ENCODE data around the gene TMEM253.

The TMEM253 gene

DNA sequence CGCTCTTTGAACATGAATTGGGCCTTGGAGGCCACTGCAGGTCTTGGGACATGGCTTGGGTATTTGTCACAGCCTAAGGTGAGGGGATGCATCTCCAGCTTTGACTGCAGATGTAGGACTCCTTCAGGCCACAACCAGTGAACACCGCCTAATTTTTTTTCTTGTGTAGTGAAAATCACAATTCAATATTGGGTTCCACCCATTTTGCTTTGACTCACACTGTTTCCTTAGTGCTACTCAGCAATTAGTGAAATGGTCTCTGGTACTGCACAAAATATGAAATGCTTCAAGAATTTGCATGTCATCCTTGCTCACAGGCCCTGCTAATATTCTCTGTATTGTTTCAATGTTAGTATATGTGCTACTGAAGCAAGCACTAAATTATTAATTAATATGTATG is 12.5 kb downstream of the TMEM253 start:
- no CpG with 5 or more reads among the region's 2 CpGs for WGBS (ENCODE audit: extremely low coverage, insufficient coverage, insufficient read length)
- Histone ChIP-seq H3K4ac (ENCODE audit: low read depth, low read length) (no peak overlapping the region), H3K4me1 (ENCODE audit: control insufficient read depth in 1 of 2, insufficient read depth in 2 of 2, low read length in 2 of 2) (no peaks in the 10 kb centered on the region), H3K79me1 (ENCODE audit: low read length) (no peaks in the 10 kb centered on the region), H3K79me2 (ENCODE audit: control insufficient read depth, insufficient read depth, low read length, poor library complexity) (no peaks in the 10 kb centered on the region), H3K36me3 (ENCODE audit: control insufficient read depth in 1 of 2, insufficient read depth in 2 of 2, low read length in 2 of 2) (no peaks in the 10 kb centered on the region), H3K14ac (ENCODE audit: low read length) (no peak overlapping the region), H2BK12ac (ENCODE audit: low read length) (no peak overlapping the region), H3K9ac (ENCODE audit: low read length) (no peak overlapping the region), H4K91ac (ENCODE audit: low read depth, low read length) (no peak overlapping the region), H2AFZ (ENCODE audit: insufficient read depth, low read length, poor library complexity) (no peak overlapping the region), H4K8ac (ENCODE audit: low read depth, low read length) (no peak overlapping the region), H3K27ac (ENCODE audit: low read depth, low read length) (no peak overlapping the region), H3K9me3 (ENCODE audit: insufficient read depth, low read depth, low read length) (no peaks in the 10 kb centered on the region), H4K12ac (ENCODE audit: low read depth, low read length) (no peak overlapping the region), H2BK120ac (ENCODE audit: insufficient read depth, low read length, poor library complexity) (no peak overlapping the region), H2AK5ac (ENCODE audit: low read length) (no peak overlapping the region), H3K18ac (ENCODE audit: low read length) (no peak overlapping the region), H3K4me2 (ENCODE audit: low read length) (no peak overlapping the region), H2BK5ac (ENCODE audit: low read depth, low read length, poor library complexity) (no peak overlapping the region), H3K4me3 (ENCODE audit: low read depth, low read length) (no peak overlapping the region), H3K23ac (ENCODE audit: low read length) (no peak overlapping the region), H3K27me3 (ENCODE audit: insufficient read depth, low read length) (no peaks in the 10 kb centered on the region)
- DNase-seq, result no peak

DNA sequence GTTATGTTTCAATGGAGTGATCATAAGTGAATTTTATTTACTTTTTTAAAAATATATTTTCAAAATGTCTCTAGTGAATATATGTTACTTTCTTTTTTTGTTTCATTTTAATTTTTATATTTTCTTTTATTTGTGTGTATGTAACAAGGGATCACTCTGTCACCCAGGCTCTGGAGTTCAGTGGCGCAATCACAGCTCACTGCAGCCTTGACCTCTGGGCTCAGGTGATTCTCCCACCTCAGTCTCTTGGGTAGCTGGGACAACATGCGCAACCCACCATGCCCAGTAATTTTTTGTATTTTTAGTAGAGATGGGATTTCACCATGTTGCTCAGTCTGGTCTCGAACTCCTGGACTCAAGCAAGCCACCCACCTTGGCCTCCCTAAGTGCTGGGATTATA is 18.1 kb downstream of the TMEM253 start:
- no peaks in the 10 kb centered on the region for H3K27me3 ChIP-seq (ENCODE audit: insufficient read depth, low read length)

DNA sequence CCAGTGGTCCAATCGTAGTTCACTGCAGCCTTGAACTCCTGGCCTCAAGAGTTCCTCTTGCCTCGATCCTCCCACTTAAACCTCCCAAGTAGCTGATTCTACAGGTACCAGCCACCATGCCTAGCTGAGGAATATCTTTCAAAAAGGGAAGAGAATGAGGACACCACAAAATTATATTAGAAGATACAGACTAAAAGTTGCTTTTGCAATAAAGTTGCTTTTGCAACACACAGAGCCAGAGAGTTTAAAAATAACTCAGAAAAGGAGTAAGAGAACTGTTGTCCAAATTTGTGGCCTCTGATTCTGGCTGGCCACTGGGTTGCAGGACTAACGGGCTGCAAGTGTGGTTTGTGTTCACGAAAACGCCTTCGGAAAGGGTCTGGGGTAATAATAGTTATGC is 19.8 kb downstream of the TMEM253 start:
- Histone ChIP-seq H3K27ac (ENCODE audit: low read depth, low read length) (no peak overlapping the region), H3K27me3 (ENCODE audit: insufficient read depth, low read length) (no peaks in the 10 kb centered on the region), H2AFZ (ENCODE audit: insufficient read depth, low read length, poor library complexity) (no peak overlapping the region), H3K4ac (ENCODE audit: low read depth, low read length) (no peak overlapping the region), H3K4me1 (ENCODE audit: control insufficient read depth in 1 of 2, insufficient read depth in 2 of 2, low read length in 2 of 2) (no peaks in the 10 kb centered on the region), H3K23ac (ENCODE audit: low read length) (no peak overlapping the region), H2AK5ac (ENCODE audit: low read length) (no peak overlapping the region), H3K36me3 (ENCODE audit: control insufficient read depth in 1 of 2, insufficient read depth in 2 of 2, low read length in 2 of 2) (no peaks in the 10 kb centered on the region), H4K8ac (ENCODE audit: low read depth, low read length) (no peak overlapping the region), H4K12ac (ENCODE audit: low read depth, low read length) (no peak overlapping the region), H3K14ac (ENCODE audit: low read length) (no peak overlapping the region), H3K18ac (ENCODE audit: low read length) (no peak overlapping the region), H3K9me3 (ENCODE audit: insufficient read depth, low read depth, low read length) (no peaks in the 10 kb centered on the region), H3K79me1 (ENCODE audit: low read length) (no peaks in the 10 kb centered on the region), H2BK120ac (ENCODE audit: insufficient read depth, low read length, poor library complexity) (no peak overlapping the region), H4K91ac (ENCODE audit: low read depth, low read length) (no peak overlapping the region), H3K4me3 (ENCODE audit: low read depth, low read length) (no peak overlapping the region), H2BK5ac (ENCODE audit: low read depth, low read length, poor library complexity) (no peak overlapping the region), H3K9ac (ENCODE audit: low read length) (no peak overlapping the region), H2BK12ac (ENCODE audit: low read length) (no peak overlapping the region), H3K79me2 (ENCODE audit: control insufficient read depth, insufficient read depth, low read length, poor library complexity) (no peaks in the 10 kb centered on the region), H3K4me2 (ENCODE audit: low read length) (no peak overlapping the region)
- WGBS (ENCODE audit: extremely low coverage, insufficient coverage, insufficient read length), result no CpG with 5 or more reads among the region's 6 CpGs
- no peak for DNase-seq

More for the DNA sequence above, 18.1 kb downstream of the TMEM253 start:
- H3K23ac ChIP-seq (ENCODE audit: low read length), result no peak overlapping the region
- H4K8ac ChIP-seq (ENCODE audit: low read depth, low read length), result no peak overlapping the region
- no peak overlapping the region for H3K4ac ChIP-seq (ENCODE audit: low read depth, low read length)
- no peaks in the 10 kb centered on the region for H3K36me3 ChIP-seq (ENCODE audit: control insufficient read depth in 1 of 2, insufficient read depth in 2 of 2, low read length in 2 of 2)
- no peak overlapping the region for H3K27ac ChIP-seq (ENCODE audit: low read depth, low read length)
- no peak overlapping the region for H2BK5ac ChIP-seq (ENCODE audit: low read depth, low read length, poor library complexity)
- no peaks in the 10 kb centered on the region for H3K79me2 ChIP-seq (ENCODE audit: control insufficient read depth, insufficient read depth, low read length, poor library complexity)
- no peak overlapping the region for H2BK12ac ChIP-seq (ENCODE audit: low read length)
- DNase-seq, result no peak
- no peak overlapping the region for H3K14ac ChIP-seq (ENCODE audit: low read length)
- no peak overlapping the region for H3K9ac ChIP-seq (ENCODE audit: low read length)
- no CpG with 5 or more reads among the region's 3 CpGs for WGBS (ENCODE audit: extremely low coverage, insufficient coverage, insufficient read length)
- no peak overlapping the region for H3K4me3 ChIP-seq (ENCODE audit: low read depth, low read length)
- H4K91ac ChIP-seq (ENCODE audit: low read depth, low read length), result no peak overlapping the region
- no peak overlapping the region for H2AFZ ChIP-seq (ENCODE audit: insufficient read depth, low read length, poor library complexity)
- H4K12ac ChIP-seq (ENCODE audit: low read depth, low read length), result no peak overlapping the region
- no peak overlapping the region for H3K18ac ChIP-seq (ENCODE audit: low read length)
- no peaks in the 10 kb centered on the region for H3K79me1 ChIP-seq (ENCODE audit: low read length)
- no peaks in the 10 kb centered on the region for H3K9me3 ChIP-seq (ENCODE audit: insufficient read depth, low read depth, low read length)
- no peak overlapping the region for H2AK5ac ChIP-seq (ENCODE audit: low read length)
- no peak overlapping the region for H2BK120ac ChIP-seq (ENCODE audit: insufficient read depth, low read length, poor library complexity)
- H3K4me2 ChIP-seq (ENCODE audit: low read length), result no peak overlapping the region
- H3K4me1 ChIP-seq (ENCODE audit: control insufficient read depth in 1 of 2, insufficient read depth in 2 of 2, low read length in 2 of 2), result no peaks in the 10 kb centered on the region

DNA sequence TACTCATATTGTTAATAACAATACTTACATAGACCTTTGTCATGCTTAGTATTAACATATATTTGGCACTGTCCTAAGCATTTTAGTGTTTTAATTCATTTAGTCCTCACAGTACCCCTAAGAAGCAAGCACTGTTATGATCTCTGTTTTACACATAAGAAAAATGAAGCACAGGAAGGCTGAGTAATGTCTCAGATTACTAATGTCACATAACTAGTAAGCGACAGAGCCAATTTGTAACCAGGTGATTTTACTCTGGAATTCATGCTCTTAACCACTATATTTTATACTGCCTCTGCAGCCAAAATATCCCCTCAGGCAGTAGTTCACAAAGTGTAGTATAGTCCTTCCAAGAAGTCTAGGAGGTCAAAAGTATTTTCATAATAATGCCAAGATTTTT is 20.3 kb downstream of the TMEM253 start:
- Histone ChIP-seq H3K79me1 (ENCODE audit: low read length) (no peaks in the 10 kb centered on the region), H3K4ac (ENCODE audit: low read depth, low read length) (no peak overlapping the region), H2BK12ac (ENCODE audit: low read length) (no peak overlapping the region), H3K14ac (ENCODE audit: low read length) (no peak overlapping the region), H3K27me3 (ENCODE audit: insufficient read depth, low read length) (no peaks in the 10 kb centered on the region), H3K27ac (ENCODE audit: low read depth, low read length) (no peak overlapping the region), H2AK5ac (ENCODE audit: low read length) (no peak overlapping the region), H3K4me2 (ENCODE audit: low read length) (no peak overlapping the region), H4K91ac (ENCODE audit: low read depth, low read length) (no peak overlapping the region), H2BK120ac (ENCODE audit: insufficient read depth, low read length, poor library complexity) (no peak overlapping the region), H3K36me3 (ENCODE audit: control insufficient read depth in 1 of 2, insufficient read depth in 2 of 2, low read length in 2 of 2) (no peaks in the 10 kb centered on the region), H3K9ac (ENCODE audit: low read length) (no peak overlapping the region), H4K8ac (ENCODE audit: low read depth, low read length) (no peak overlapping the region), H3K23ac (ENCODE audit: low read length) (no peak overlapping the region), H2BK5ac (ENCODE audit: low read depth, low read length, poor library complexity) (no peak overlapping the region), H4K12ac (ENCODE audit: low read depth, low read length) (no peak overlapping the region), H3K4me3 (ENCODE audit: low read depth, low read length) (no peak overlapping the region), H3K9me3 (ENCODE audit: insufficient read depth, low read depth, low read length) (peaks cover 2% of the 10 kb centered on the region), H3K18ac (ENCODE audit: low read length) (no peak overlapping the region), H3K79me2 (ENCODE audit: control insufficient read depth, insufficient read depth, low read length, poor library complexity) (no peaks in the 10 kb centered on the region), H2AFZ (ENCODE audit: insufficient read depth, low read length, poor library complexity) (no peak overlapping the region), H3K4me1 (ENCODE audit: control insufficient read depth in 1 of 2, insufficient read depth in 2 of 2, low read length in 2 of 2) (no peaks in the 10 kb centered on the region)
- DNase-seq, result no peak
- no CpG with 5 or more reads among the region's 1 CpG for WGBS (ENCODE audit: extremely low coverage, insufficient coverage, insufficient read length)
